LNCaP clone FGC (cell line): ENCODE data around the gene NOX1.

Experiments used
- DNase-seq: peaks from one replicate; pipeline ENCODE4 v3.0.0-alpha.2; 2011; ENCODE audit warnings: low read depth
- H3K4me3 ChIP-seq: 2 replicates; pipeline ENCODE4 v1.5.1; 2011; ENCODE audit warnings: mild to moderate bottlenecking, low read depth, low read length, control low read depth
- TF ChIP-seq, protein P1 (sequence below): IDR thresholded peaks from 2 replicates; pipeline ENCODE4 v1.5.1; 2012; ENCODE audit warnings: mild to moderate bottlenecking; ENCODE audit not compliant: control insufficient read depth, insufficient read depth; ENCODE audit errors: extremely low read depth

NOX1 gene

DNA sequence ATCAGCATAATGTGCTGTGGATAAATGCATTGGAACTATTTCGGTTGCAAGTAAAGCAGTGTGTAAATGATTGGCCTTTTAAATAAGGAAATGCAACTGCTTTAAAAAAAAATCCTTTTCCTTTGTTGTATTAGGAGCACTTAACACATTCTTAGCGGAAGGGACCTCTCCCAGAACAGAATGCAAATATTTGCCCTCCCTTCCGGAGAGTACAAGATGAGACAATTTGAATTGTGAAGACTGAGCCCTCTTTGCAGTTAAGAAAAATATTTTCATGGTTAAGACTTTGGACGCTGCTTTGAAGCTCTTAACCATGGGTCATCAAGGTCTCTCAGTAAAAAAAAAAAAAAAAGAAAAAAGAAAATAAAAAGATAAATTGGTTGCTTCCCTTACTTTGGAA, 9.5 kb upstream of the NOX1 start:
- H3K4me3 ChIP-seq, result no peak overlapping the region
- TF ChIP-seq, protein P1, sequence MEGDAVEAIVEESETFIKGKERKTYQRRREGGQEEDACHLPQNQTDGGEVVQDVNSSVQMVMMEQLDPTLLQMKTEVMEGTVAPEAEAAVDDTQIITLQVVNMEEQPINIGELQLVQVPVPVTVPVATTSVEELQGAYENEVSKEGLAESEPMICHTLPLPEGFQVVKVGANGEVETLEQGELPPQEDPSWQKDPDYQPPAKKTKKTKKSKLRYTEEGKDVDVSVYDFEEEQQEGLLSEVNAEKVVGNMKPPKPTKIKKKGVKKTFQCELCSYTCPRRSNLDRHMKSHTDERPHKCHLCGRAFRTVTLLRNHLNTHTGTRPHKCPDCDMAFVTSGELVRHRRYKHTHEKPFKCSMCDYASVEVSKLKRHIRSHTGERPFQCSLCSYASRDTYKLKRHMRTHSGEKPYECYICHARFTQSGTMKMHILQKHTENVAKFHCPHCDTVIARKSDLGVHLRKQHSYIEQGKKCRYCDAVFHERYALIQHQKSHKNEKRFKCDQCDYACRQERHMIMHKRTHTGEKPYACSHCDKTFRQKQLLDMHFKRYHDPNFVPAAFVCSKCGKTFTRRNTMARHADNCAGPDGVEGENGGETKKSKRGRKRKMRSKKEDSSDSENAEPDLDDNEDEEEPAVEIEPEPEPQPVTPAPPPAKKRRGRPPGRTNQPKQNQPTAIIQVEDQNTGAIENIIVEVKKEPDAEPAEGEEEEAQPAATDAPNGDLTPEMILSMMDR, result no peak
- DNase-seq, result no peak

DNA sequence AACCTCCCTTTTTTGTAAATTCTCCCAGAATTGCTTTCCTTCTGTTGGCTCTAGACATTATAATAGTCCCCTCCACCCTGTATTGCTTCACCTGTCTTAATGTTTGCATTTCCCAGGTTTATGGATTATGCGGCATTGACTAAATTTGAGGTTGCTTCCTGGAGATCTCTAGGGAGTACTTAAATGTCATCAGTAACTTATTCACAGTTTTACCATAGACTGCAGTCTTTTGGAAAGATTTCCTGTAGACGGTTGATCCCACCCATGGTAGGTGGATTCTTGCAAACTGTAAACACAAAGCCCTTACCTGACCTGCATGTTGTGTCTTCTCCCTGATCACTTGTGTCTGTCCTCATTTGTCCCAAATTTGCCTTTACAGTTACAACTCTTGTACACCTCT, 6.2 kb upstream of the NOX1 start:
- no peak overlapping the region for H3K4me3 ChIP-seq
- TF ChIP-seq, protein P1, result no peak
- no peak for DNase-seq

DNA sequence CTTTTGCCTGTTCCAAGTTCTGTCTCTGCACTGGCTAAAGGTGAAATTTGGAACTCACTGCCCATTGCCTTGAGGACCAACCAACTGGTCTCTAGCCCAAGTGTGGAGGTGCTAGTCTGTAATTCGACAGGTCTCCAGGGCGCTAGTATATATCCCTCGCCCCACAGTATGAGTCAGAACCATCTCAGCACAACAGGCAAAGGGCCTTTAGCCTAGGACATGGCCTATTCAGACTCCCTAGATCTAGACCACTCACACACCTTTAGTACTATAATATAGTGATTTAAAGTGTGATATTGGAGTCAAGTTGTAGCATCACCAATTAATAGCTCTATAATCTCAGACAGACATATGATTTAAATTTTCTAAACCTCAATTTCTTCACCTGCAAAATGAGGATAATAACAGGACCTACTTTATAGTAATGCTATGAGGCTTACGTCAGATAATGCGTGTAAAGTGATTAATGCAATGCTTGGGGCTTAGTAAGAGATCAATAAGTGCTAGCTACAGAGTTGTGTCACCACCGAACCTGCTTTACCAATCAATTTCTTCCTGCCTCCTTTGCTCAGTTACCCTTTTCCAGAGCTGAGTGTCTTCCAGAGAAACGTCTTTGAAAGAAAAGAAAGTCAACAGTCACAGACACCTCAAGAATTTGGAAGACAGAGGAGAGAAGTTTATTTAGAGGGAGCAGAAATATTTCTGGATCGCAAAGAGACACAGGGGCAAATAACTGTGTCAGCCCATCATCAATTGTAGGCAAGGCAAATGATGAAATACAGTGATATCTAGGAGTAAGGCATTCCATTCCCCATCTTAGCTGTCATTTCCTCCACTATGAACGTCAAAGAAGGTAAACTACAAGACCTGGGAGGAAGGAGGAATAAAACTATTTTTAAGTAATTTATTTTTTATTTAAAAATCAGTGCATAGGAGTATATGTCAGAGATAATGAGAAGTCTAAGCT, 2.3 kb downstream of the NOX1 start:
- TF ChIP-seq, protein P1, result no peak
- DNase-seq, result no peak

DNA sequence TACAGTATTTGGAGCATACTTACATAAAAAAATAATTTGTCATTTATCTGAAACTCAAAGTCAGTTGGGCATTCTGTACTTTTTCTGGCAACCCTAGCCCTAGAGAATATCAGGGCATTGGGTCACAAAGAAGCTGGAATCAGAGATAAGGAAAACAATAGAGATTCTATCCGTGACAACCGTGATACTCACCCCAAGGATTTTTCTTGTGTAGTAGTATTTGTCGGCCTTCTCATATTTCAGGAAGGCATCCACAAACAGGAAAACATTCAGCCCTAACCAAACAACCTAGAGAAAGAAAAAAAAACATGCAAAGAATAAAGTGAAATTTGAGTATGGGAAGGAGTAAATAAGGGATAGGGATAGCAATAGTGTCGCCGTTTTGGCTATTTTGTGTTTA, 3.6 kb downstream of the NOX1 start:
- no peak for DNase-seq
- TF ChIP-seq, protein P1, result no peak
- no peak overlapping the region for H3K4me3 ChIP-seq

More for the DNA sequence above, 2.3 kb downstream of the NOX1 start:
- no peak overlapping the region for H3K4me3 ChIP-seq

DNA sequence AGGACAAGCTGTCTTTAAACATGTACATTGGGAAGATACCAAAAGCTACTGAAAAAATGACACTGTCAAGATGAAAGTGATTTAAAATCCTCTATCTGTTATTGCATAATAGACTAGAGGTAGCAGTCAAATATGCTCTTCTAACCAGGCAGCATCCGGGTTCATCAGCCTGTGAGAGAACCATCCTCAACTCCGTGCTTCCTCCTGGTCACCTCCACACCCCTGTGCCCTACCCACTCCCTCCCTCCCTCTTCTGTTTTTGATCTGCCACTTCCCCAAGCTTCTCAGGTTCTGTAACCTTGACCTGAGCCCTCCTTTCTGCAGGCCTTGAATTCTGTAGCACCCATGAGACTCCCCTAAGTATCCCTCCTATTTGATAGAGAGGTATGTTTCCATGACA, 5.9 kb downstream of the NOX1 start:
- no peak overlapping the region for H3K4me3 ChIP-seq
- TF ChIP-seq, protein P1, result no peak
- no peak for DNase-seq

DNA sequence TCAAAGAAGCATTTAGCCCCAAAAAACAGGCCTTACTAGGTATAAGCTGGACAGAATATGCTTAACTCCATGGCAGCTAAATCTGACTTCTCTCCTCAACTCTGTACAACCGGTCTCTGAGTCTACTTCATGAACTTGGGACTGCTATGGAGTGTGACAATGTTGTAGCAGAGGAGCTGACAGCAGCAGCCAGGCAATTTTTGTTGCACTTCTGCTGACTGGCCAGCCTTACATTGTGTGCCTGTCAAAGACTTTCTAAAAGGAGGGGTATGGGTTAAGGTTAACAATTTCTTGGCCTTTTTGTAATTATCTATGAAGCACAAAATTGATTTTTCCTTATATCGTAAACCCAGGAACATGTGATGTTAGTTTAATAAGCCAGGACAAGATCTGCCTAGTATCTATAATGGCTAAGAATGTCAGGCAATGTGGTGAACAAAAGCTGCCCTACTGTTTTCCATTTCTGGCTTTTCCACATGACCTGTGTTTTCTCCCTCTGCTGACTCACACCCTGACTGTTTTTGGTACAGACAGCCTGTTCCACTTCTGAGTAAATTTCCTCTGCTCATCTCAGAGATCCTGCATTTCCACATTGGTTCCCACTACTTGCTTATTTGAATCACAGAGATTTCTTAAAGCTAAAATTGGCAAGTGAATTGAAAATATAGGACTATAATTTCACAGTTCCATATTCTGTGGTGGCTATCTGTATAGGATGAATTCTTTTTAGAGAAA, 9.3 kb downstream of the NOX1 start:
- no peak for DNase-seq
- TF ChIP-seq, protein P1, result no peak
- no peak overlapping the region for H3K4me3 ChIP-seq
